ENCODE data around the gene AIM2.

Gene AIM2

DNA sequence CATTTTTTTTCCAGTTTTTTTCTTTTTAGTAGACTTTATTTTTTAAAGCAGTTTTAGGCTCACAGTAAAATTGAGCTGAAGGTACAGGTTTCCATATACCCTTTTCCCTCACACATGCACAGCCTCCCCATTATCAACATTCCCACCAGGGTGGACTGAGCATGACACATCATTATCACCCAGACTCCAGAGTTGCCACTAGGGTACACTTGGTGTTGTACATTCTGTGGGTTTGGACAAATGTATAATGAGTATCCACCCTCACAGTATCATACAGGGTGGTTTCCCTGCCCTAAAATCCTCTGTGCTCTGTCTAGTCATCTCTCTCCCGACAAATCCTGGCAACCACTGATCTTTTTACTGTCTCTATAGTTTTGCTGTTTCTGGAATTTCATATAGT, 3.0 kb upstream of the AIM2 start:
- H3K4me3 ChIP-seq (ENCODE audit: low read depth, low read length), result no peak overlapping the region
- TF ChIP-seq, protein P1, sequence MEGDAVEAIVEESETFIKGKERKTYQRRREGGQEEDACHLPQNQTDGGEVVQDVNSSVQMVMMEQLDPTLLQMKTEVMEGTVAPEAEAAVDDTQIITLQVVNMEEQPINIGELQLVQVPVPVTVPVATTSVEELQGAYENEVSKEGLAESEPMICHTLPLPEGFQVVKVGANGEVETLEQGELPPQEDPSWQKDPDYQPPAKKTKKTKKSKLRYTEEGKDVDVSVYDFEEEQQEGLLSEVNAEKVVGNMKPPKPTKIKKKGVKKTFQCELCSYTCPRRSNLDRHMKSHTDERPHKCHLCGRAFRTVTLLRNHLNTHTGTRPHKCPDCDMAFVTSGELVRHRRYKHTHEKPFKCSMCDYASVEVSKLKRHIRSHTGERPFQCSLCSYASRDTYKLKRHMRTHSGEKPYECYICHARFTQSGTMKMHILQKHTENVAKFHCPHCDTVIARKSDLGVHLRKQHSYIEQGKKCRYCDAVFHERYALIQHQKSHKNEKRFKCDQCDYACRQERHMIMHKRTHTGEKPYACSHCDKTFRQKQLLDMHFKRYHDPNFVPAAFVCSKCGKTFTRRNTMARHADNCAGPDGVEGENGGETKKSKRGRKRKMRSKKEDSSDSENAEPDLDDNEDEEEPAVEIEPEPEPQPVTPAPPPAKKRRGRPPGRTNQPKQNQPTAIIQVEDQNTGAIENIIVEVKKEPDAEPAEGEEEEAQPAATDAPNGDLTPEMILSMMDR (IDR thresholded peaks at IDR 0.05; ENCODE audit: low read depth, low read length), result no peak

DNA sequence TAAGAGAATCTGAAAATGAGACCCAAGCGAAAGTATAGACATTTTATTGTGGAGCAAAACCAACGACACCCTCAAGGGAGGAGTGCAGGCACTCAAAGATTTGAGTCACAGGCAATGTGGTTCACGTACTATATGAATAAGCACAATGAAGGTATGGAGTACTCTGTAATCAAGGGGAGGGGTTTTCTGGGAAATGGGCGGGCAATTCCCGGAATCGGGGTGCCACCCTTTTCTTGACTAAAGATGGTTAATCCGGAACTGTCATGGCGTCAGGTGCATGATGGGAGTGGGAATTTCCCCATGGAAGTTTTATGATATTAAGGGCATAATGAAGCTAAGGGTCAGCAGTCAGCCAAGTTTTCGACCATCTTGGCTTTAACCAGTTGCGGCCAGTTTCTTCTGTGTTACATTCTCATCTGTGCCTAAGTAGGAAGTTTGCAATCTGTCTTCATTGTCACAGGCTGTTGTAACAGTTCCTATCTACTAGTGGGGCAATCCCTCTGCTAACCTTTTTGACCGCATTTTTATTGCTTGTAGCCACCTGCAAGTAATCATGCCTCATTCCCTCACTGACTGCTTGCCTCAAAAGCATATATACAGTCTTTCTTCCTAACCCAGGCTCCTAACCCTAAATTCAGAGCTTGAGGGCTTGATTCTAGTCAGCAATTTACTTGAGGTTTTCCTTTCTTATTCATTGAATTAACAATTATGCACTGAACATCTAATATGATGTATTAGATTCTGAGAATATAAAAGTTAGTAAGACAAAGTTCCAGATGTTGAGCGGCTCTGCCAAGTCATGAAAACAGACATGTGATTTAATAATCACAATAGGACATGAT, 775 bp upstream of the AIM2 start:
- H3K4me3 ChIP-seq (ENCODE audit: low read depth, low read length), result no peak overlapping the region
- TF ChIP-seq, protein P1 (IDR thresholded peaks at IDR 0.05; ENCODE audit: low read depth, low read length), result no peak

DNA sequence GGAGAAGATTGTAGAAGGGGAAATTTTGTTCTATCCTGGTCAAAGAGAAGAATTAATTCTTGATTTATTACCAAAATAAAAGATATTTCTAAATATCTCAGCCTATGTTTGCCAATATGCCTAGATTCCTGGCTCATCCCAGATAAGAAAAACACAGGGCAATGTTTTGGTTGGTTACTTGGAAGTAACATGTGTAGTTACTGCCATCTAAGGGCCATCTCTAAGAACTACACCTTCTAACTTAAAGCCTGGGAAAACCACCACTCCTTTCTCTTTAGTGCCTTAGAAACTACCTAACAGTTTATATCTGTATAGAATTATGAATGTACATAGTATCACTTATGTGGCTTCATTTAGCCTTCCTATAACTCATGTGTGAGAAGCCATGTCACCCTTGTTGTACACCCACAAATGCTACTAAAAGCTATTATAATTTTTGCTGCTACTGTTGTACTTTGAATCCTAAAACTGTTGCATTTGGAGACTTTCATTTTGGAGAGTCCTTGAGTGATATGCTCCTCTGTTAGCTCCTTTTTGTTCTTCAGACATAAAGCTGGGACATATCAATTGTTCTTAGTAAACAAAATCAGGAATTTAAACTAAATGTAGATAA, 4.5 kb downstream of the AIM2 start:
- no peak overlapping the region for H3K4me3 ChIP-seq (ENCODE audit: low read depth, low read length)
- TF ChIP-seq, protein P1 (IDR thresholded peaks at IDR 0.05; ENCODE audit: low read depth, low read length), result peak; percentile 51; the same call in 1 of the 2 replicates

DNA sequence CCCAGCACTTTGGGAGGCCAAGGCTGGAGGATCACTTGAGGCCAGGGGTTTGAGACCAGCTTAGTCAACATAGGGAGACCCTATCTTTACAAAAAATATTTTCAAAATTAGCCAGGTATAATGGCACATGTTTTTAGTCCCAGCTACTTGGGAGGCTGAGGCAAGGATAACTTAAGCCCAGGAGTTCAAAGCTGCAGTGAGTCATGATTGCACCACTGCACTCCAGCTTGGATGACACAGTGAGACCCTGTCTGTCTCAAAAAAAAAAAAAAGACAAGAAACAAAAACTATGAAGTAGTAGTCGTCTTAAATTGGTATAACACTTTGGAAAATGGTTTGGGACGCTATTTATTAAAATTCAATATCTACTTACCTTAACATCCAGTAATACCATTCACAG, 7.7 kb downstream of the AIM2 start:
- no peak overlapping the region for H3K4me3 ChIP-seq (ENCODE audit: low read depth, low read length)
- TF ChIP-seq, protein P1 (IDR thresholded peaks at IDR 0.05; ENCODE audit: low read depth, low read length), result no peak

DNA sequence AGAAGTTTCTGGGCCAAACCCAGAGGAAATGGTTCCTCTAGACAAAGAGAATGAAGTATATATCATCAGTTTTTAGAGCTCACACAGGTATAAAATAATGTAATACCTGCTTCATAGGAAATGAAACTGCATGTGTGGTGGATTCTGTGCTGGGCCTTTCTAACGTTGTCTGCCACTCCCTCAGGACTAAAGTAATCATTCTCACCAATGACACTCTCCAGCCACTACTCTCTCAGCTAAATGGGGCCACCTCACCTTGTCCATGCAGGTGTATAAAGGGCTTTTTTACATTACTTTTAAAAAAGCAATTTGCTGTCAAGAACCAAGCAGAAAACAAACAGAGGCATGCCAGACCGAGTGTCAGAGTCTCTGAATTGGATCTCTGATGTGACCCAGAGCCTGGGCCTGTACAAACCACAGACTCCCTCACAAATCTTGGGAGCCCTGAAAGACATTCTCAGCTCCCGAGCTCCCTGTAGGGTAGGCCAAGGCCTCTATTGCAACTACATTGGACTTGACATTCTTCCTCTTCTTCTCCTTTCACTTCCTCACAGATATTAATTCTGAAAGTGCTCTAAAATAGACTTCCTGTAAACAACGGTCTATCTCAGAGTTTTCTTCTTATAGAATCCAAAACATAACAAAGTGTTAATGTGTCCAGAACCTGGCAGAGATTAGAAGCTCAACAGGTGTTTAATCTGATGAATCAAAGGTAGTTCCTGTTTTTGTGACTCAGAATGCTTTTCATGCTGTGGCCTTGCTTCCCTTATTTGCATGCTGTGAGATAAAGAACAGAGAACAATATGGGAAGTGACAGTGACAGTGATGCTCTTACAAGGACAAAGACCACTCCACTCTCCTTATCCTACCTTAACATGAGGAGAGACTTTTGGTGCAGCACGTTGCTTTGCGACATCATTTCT, 8.6 kb downstream of the AIM2 start:
- no peak overlapping the region for H3K4me3 ChIP-seq (ENCODE audit: low read depth, low read length)
- TF ChIP-seq, protein P1 (IDR thresholded peaks at IDR 0.05; ENCODE audit: low read depth, low read length), result no peak

DNA sequence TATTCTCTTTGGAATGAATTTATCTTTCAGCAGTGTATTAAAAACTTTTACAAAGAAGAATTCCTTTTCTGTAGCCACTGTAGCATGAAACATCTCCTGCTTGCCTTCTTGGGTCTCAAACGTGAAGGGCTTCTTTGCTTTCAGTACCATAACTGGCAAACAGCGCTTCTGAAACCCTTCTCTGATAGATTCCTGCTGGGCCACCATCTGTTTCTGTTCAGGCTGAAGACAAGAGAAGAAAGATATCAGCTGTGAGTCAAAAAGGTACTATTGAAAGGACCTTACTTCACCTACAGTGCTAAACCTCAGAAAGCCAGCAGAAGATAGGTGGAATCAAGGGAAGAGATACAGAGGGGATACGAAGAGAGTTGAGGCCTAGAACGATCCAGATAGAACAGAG, 10.5 kb downstream of the AIM2 start:
- H3K4me3 ChIP-seq (ENCODE audit: low read depth, low read length), result no peak overlapping the region
- TF ChIP-seq, protein P1 (IDR thresholded peaks at IDR 0.05; ENCODE audit: low read depth, low read length), result no peak
